Left cardiac atrium (tissue), 4 donors: ENCODE results near the gene SLC22A23. TPM values are rescaled to one million over a fixed set of nuclear protein-coding genes. Genes with fewer than 3 reads are reported as not detected.

Experiments used
- ATAC-seq, 2 donors: fragments of 200-7000 bp; cut with Tn5 transposase; one replicate each; pipeline ENCODE4 v1.9.1; 2020; ENCODE audit warnings: mild to moderate bottlenecking in 2 of 2, moderate library complexity in 2 of 2
- DNase-seq: peaks from one replicate; pipeline ENCODE4 v3.0.0-alpha.2; 2020
- intact Hi-C, 2 donors: fragments of 100-400 bp; cut with DNase I; formaldehyde crosslinking; loops; one replicate each; pipeline versions ENCODE4 v1.14.1 to v1.15.1; 2022 to 2023
- total RNA-seq, 2 donors: library from RNA; stranded (reverse); fragmentation: NEBNext Ultra II Directional; extraction: Animal tissue kit (Norgen Biotek cat#: 25700); gene quantifications; one replicate each; pipeline ENCODE4 v1.2.1, GENCODE V29; 2021
- donor health status: DM: no; HTN: yes; CAD: no.
- donor health status: DM: no; HTN: yes; CAD: no; lungs with severe emphysema.
- donor health status: DM: yes; HTN: yes; CAD: no.
- donor health status: Dilated cardiomyopathy.

The SLC22A23 gene
- total RNA-seq, 2 donors from 2014 or later, result 4.3 to 5.5 TPM

DNA sequence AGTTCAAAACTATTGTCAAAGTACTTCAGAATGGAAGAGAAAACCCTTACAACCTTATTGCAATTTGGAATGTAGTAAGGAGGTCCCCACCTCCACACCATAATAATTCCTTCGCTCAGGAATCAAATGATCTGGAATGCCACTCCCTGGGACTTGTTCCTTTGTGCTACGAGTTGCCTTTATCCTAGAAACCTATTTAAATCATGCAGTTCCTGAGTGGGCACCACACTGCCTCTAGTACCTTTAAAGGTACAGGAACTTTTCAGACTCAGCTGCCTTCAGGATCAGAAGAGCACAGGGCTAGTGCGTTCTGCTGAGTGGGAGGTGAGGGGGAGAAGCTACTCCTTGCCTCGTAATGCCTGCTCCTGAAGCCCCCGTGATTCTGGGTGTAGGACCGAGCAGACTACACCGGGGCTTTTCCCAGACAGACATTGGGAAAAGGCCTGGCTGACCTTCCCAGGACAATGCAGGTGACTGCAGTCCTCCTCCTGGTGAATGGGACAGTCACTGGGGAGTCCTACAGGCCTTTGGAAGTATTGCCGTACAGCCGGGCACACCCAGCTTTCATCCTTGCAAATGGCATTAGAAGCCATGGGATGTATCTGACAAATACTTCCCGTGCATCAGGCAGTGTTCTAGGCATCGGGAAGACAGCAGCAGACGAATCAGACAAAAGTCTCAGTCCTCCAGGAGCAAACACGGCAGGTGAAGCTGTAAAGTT, 217.6 kb downstream of the SLC22A23 start:
- no peak for ATAC-seq
- no peak for DNase-seq
- intact Hi-C loops, result no loop called here

DNA sequence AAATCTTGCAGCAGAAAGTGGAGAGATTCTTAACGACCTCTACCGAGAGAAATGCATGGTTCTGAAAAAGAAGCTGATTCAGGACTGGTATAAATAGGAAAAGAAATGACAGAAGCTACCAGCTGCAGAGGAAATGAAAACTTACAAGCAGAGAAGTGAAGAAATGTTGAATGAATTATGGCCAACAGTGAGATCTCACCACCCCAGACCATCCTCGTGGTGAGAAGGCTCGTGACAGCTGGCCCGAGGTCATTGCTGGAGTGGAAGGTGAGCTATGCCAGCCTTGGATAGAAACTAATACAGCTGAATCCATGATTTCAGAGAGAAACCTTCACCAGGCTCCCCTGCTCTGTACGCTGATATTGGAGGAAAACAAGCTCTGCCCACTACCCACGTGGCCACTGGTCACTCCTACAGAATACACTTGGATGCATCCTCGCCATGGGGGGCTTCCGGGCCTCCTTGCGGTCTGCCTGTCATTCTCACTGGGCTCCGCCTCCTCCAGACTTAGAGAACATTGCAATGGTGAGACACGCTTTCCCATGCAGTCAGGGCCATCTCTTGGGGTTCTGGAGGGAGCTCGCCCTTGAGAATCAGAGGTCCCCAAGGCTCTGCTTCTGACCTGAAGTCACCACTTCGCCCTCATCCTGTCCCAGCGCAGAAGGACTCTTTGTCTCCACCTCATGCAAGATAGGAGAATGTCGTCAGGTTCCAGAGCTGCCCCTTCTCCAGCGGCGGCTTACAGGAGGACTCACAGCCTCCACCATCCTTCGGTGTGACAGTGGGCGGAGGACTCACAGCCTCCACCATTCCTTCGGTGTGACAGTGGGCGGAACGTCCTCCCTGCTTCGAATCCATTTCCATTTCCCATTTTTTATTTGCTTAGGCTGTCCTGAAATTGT, 218.8 kb downstream of the SLC22A23 start:
- ATAC-seq, result peak; percentile 23 to 53
- DNase-seq, result no peak
- intact Hi-C loops, result no loop called here

DNA sequence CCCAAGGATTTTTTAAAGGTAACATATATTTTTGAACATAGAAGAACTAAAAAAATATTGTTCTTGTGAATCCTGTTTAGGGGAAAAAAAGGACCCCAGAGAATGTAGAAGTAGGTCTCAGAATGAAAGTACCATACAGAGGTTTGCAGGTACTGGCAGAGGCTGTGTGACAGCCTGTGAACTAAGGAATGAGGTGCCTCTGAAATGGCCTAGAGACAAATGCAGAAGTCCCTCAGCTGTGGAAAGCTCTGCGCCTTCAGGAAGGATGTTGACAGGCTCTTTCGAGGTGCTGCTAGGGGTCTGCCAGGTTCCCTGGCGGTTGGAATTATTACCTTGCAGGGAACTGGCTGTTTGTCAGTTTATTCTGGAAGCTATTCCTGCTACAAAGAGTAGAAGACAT, 220.8 kb downstream of the SLC22A23 start:
- ATAC-seq (no peak), DNase-seq (no peak)
- intact Hi-C loops, result no loop called here

DNA sequence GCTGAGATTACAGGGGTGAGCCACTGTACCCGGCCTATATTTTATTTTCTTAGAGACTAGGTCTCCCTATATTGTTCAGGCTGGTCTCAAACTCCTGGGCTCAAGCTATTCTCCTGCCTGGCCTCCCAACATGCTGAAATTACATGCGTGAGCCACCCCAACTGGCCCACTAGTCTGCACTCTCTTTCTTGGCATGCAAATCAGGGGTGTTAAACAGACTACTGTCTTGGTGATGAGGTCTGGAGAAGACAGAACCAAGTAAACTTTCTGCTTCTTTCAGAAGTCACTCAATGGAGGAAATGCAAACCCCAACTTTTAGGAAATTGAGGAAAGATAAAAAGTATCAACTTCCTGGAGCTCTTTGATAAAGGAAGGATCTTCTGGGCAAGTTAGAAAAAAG, 221.4 kb downstream of the SLC22A23 start:
- no peak for ATAC-seq
- intact Hi-C loops, result no loop called here
- DNase-seq, result no peak

DNA sequence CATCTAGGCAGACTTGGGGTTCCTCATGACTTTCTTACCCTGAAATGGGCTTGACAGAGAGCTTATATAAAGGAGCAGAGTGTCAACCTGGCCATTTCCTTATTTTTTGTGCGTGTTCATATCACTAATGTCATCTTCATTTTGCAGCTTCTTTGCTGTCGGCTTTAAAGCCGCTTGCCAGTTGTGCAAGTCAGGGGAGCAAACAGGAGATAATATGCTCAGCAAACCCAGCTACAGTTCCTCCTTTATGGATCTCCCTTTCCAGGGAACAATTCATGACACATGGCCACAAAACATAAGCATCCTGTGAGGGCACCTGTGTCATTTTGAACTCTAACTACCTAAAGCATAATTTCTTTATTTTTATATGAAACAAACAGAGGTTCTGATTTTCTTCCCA, 222.9 kb downstream of the SLC22A23 start:
- DNase-seq (no peak), ATAC-seq (no peak)
- intact Hi-C loops, result no loop called here

DNA sequence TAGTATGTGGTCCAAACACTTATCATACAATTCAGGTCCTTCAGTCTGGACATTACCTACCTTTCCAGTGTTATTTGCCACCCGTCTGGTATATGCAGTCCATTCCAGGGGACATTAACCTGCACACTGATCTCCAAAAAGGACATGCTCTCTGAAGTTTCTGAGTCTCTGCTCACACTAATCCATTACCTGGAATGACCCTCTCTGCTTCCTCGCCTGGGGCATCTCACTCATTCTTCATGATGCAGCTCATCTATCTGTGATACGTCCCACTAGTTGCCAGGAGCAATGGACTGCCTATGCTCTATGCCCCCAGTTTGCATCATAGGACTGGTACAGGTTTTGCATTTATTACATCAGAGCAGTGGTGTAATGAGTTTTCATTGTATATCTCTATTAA, 223.5 kb downstream of the SLC22A23 start:
- ATAC-seq (no peak), DNase-seq (no peak)
- intact Hi-C loops, result no loop called here

DNA sequence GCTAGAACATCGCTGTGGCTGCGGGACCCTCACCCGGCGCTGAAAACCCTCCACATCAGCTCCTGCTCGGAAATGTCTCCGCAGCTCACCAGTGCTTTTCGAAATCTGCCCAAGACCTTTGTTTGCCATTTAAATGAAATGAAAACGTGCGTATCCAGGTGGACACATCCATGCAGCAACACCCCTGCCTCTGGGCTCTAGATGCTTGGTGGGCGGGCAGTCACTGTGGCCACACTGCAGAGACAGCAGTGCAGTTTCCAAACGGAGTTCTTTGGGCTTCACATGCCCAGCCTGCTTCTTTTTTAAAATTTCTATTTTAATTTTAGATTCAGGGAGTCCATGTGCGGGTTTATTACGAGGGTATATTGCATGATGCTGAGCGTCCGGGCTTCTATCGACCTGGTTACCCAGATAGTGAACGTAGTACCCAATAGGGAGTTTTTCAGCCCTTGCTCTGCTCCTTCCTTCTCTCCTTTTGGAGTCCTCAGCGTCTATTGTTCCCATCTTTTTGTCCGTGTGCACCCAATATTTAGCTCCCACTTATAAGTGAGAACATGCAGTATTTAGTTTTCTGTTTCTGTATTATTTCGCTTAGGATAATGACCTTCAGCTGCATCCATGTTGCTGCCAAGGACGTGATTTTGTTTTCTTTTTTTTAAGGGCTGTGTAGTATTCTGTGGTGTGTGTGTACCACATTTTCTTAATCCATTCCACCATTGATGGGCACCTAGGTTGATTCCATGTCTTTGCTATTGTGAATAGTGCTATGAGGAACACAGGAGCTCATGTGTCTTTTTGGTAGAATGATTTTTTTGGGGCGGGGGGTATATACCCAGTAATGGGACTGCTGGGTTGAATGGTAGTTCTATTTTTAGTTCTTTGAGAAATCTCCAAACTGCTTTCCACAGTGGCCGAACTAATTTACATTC, 224.6 kb downstream of the SLC22A23 start:
- no peak for DNase-seq
- intact Hi-C loops, result no loop called here
- ATAC-seq, result no peak

DNA sequence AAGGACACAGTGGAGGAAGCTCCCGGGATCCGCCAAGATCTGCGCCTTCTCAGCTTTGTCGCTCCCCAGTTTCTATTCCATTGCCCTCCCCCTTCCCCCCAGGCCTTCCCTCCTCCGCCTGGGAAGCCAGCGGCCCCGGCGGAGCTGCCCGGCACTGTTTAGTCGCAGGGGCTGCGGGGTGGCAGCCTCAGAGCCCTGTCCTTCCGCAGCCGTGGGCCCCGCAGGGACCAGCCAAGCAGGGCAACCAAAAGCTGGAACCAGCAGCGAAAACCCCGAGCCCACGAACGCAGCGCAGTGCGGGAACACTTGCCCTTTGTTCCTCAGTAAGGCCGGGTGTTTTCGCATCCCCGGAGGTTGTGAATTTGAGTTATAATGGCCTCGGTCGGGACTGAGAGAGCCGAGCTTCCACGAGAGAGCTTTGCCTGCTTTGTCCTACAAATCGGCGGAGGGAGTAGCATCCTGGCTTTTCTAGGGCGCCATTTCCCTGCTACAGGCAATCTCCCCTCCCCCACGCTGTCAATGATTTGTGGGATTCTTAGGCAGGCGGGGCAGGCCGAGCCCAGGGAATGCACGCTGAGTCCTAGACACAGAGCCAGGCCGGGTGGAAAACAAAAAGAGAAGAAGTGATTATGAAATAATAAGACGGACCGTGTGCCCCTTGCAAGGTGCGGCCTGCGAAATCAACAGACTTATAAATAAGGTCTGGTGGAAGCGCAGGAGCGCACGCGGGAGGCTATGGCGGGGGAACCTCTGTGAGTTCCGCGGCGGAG, 225.4 kb downstream of the SLC22A23 start:
- ATAC-seq (peak; percentile 81 to 87), DNase-seq (peak; percentile 77)
- intact Hi-C loops, result no loop called here

DNA sequence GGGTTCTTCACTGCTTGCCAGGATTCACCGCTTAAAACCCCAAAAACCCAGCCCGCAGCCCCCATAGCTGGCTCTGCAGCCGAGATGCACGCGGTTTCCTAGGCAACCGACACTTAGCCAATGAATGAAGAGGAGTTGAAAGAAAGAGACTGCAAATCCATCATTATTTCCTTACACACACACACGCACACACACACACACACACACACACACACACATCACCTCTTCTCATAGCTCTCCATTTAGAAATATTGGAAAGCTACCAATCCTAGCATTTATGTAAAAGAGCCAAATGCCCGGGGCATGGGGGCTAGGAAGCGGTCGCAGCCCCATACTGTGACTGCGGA, 226.0 kb downstream of the SLC22A23 start:
- peak; percentile 2 to 3 for ATAC-seq
- DNase-seq, result no peak
- intact Hi-C loops, result no loop called here

DNA sequence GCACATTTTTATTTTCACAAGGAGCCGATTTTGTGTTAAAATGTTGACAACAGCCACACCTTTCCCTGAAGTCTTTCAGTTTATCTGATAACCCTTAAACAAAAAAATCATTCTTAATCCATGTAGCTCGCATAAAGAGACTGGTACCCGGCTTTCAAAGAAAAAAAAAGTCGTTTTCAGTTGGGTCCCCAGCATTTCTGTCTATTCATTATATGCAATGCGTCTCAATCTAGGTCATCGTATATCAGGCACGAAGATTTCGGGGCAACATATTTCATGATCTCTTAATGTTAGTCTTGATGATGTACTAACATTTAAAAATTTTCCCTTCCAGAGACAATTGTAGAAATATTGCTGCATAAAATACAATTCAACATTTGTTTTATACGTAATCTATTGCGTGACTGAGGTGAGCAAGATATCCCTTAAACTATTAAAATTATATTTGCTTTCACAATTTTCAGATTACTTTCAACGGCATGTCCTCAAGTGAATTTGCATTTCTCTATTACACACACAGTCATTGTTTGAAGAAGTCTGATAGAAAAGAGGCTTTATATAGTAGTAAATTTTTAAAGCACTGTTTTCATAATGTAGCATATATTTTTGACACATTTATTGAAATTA, 226.5 kb downstream of the SLC22A23 start:
- intact Hi-C loops, result no loop called here
- DNase-seq (no peak), ATAC-seq (no peak)

DNA sequence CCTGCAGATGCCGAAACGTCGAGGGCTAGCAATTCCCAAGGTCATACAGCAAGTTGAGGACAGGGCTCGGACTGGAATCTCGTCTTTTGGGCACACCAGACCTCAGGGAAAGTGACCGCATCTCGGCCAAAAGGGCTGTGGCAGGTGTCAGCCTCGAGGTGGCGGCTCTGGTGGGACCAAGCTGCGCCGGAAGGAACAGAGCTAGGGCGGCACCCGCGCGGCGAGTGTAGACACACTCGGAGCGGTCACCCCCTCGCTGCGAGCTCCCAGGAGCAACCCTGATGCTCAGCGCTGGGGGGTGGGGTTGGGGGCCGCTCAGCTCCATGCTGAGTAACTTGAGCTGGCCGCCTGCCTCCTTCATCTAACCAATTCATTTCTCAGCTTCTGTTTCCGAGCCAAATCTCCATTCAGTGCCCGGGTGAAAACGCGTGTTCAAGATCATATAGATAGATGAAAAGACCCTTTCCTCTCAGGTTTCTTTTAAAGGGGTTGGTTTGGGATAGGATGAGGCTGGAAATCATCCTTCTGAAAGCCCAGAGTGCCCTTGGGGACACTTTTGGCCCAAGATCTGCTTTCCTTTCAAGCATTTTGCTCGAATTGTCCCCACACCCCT, 227.2 kb downstream of the SLC22A23 start:
- DNase-seq (no peak), ATAC-seq (peak in 1 of 2 donors; percentile 3)
- intact Hi-C loops, result no loop called here

DNA sequence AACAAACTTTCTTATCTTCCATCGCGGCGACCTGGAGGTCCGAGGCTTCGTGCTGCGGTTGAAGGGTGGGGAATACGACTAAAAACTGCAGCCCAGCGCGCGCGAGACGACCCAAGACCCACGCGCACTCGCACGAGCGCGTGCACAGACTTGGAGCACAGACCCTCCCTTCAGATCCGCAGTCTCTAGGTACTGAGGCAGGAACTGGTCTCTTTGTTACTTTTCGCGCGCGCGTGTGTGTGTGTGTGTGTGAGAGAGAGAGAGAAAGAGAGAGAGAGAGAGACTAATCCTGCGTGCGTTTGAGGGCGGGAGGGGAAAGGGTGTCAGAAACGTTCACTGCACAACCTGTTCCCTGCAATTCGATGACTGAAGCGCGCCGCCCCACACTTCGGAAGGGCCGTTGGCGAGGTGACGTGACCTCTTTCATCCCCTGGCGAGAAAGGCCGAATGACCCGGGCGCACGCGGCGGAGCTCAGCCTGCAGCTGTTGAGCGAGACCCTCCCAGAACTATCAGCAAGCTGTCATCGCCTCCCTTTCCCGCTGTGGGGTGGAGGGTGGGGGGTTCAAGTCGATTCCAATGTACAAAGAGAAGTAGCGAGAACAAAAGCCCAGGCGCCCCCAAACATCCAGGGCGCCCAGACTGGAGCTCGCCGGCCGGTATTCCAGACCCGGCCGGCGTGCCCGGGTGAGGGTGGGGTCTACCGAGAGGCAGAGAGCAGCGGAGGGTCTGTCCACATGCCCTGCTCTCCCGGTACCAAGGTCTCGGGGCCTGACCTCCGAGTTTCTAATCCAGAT, 227.9 kb downstream of the SLC22A23 start:
- ATAC-seq, result no peak
- DNase-seq, result no peak
- intact Hi-C loops, result no loop called here

DNA sequence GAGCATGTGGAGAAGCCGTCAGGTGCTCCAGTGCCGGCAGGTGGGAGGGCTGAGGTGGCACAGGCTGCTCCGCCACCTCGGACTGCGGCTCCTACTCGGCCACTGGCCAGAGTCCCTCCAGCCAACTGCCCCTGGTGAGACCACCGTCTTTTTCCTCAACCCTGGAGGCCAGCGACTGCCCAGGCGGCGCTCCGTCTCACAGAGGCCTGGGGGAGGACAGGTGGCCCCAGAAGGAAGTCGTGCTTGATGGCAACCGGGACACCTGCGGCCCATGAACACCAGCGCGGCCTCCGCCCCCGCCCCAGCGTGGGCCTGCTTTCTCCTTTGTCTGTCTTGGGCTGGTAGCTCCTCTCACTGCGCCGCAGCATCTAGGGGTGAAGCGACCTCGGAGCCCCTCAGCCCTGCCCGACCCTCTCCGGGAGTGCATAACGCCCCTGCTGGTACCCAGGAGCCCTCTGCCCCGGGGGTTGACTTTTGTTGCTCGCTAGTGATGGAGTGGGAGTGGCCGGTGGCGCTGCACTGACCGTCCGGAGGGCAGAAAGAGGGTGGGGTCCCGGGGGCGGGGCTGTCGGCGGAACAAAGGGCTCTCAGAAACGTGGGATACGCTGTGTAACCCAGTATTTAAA, 228.7 kb downstream of the SLC22A23 start:
- DNase-seq (no peak), ATAC-seq (no peak)
- intact Hi-C loops, result no loop called here

DNA sequence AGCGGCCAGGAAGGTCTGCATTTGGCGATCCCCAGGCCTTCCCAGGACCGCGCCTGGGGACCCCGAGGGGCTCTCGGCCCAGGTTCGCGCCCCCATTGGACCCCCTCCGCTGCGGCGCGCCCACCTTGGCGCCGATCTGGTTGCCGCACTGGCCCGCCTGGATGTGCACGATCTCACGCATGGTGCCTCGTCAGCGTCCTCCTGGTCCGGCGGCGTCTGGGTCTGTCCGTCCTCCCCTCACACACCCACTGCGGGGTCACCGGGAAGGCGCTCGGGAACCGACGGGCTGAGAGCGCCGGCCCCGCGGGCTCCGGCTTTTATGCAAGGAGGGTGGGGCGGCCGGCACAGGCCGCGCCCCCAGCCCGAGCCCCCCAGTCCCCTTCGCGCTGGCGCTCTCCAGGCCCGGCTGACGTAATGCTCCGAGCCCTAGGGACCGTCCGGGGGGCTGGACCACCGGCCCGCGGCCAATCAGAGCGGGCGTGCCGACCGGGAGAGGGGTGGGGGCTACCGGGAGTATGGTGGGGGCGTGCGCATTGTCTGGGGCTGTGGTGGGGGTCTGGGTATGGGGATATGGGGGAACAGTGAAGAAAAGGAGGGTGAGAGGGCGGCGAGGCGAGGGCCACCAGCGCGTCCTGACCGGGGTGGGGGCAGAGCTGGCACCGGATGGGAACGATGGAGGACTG, 229.3 kb downstream of the SLC22A23 start, which contains the start of gene TUBB2B:
Gene TUBB2B (minus strand): TSS at position 291 of the 683 bp plus-strand sequence. CDS start 110 bp downstream, at position 181.
- ATAC-seq (peak; percentile 29 to 65), DNase-seq (no peak)
- intact Hi-C loops, result no loop called here

DNA sequence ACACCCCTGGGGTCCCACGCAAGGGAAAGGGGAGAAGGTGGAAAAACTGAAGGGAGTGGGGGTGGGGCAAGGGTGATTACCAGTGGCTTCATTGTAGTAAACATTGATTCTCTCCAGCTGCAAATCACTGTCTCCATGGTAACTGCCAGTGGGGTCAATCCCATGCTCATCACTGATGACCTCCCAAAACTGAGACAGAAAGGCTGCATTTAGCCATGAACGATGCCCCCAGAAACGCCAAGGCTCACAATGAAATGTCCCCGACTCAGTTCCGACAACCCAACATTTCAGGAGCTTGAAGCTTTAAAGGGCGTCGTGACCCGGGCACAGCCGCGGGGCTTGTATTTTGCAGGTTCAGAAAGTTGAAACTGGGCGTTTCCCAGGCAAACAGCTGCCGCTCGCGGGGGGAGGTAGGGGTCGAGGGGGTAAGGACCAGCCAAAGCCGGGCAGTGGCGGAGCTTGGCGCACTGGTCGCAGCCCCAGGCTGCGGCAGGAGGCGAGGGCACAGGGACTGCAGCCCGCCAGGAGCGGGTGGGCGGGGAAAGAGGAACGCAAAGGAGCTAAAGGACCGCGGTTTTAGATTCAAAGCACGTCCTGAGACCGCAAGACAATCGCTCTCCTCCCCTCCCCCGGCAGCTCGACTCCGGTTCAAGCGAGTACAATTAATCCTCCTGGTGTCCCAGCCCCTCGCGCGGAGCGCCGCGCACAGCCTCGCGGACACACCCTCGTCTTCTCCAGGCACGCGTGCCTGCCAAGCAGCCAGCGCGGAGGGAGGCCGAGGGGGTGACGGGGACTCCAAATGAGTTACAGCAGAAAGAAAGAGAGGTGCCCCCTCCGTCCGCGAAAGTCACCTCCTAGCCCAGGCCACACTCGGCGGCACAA, 230.1 kb downstream of the SLC22A23 start:
- ATAC-seq (peak in 1 of 2 donors; percentile 8), DNase-seq (peak; percentile 36)

More for the DNA sequence above, 230.1 kb downstream of the SLC22A23 start:
- intact Hi-C loops, result no loop called here
